ENCODE results near the gene KIF20A. TPM values are rescaled to one million over a fixed set of nuclear protein-coding genes. Genes with fewer than 3 reads are reported as not detected.

KIF20A gene
- 0.17 TPM in 1 of 2 replicates, not detected in the other for polyA plus RNA-seq

GRCh38 chr5:138178516-138179276 lies at the start of gene KIF20A, which contains the start of gene BRD8:
TSS of gene KIF20A (plus strand) at chr5:138179112. CDS start at chr5:138179681, 569 bp downstream.
TSS of gene BRD8 (minus strand) at chr5:138178630. CDS start at chr5:138178614, 16 bp downstream.

DNA sequence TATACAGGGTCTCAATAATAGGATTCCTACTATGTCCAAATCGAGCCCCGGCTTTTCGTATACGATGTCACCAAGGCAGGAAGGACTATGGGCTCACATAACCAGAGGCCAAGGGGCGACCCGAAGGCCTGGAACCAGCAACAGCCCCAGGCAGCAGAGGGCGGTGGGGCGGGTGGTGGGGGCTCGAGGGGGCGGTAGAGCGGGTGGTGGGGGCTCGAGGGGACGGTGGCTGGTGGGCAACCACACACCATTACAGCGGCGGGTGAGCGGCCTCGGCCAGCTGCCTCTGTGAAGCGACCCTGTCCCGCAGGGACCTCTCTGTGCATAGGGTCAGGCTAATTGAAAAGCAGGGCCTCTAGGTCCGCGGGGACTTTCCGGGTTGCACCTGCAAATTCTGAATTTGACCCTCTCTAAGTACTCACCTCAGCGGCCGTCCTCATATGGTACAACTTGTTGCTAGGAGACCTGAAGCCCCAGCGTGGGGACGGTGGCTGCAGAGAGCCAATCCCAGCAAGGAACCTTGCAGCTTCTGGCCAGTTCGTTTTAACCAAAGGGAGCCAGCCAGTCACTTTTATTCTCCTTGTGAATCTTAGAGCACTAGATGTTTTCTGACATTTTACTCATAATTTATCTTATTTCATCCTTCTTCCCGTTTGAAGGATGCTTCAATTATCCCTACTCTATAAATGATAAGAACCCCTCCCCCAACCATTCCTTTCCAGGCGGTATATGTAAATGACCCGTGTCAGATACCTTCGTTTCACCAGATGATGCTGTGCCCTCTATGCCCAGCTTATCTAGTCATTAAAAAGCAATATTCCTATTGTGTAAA lies 39.7 kb upstream of the KIF20A start, which contains the start of gene NME5:
Gene NME5 (minus strand): TSS at position 480 of the 832 bp plus-strand sequence. CDS start 648 bp downstream, outside the sequence.

GRCh38 chr5:138213161-138214029 lies 34.5 kb downstream of the KIF20A start, which contains the start of gene CDC23:
TSS of gene CDC23 (minus strand) at chr5:138213323. CDS start at chr5:138213312, 11 bp downstream.

Other genes starting within 250 kb of the KIF20A start
- gene FAM13B, start 146.0 kb upstream of the KIF20A start, polyA plus RNA-seq = 17.9 and 23.1 TPM in 2 replicates
- gene WNT8A, start 95.1 kb upstream of the KIF20A start, polyA plus RNA-seq = not detected in 2 replicates
- gene NME5, start 39.7 kb upstream of the KIF20A start, polyA plus RNA-seq = 113 and 125 TPM in 2 replicates
- gene BRD8, start 482 bp upstream of the KIF20A start, polyA plus RNA-seq = 95.1 and 95.2 TPM in 2 replicates
- 110 and 113 TPM in 2 replicates for gene CDC23, start 34.2 kb downstream of the KIF20A start, polyA plus RNA-seq
- gene GFRA3, start 95.5 kb downstream of the KIF20A start, polyA plus RNA-seq = 2.5 and 6.5 TPM in 2 replicates
- gene CDC25C, start 152.7 kb downstream of the KIF20A start, polyA plus RNA-seq = not detected in 2 replicates
- gene FAM53C, start 159.2 kb downstream of the KIF20A start, polyA plus RNA-seq = 2.0 and 6.3 TPM in 2 replicates
- gene KDM3B, start 173.6 kb downstream of the KIF20A start, polyA plus RNA-seq = 18.6 and 23.9 TPM in 2 replicates

Data from Purkinje cell (primary cell).